ENCODE data around the gene RASGRP2.

RASGRP2 gene

GRCh38 chr11:64722141-64723065, 21.5 kb downstream of the RASGRP2 start:
- DNase-seq (ENCODE audit: extremely low read depth, low read depth): no peak
- H3K4me3 ChIP-seq (replicated peaks; ENCODE audit: low read depth, low read length): no peak overlapping the region
- no peak for TF ChIP-seq CTCF (IDR thresholded peaks at IDR 0.05; ENCODE audit: low read depth, low read length, missing control alignments)

GRCh38 chr11:64721359-64721699, 22.6 kb downstream of the RASGRP2 start:
- H3K4me3 ChIP-seq (replicated peaks; ENCODE audit: low read depth, low read length): no peak overlapping the region
- no peak for TF ChIP-seq CTCF (IDR thresholded peaks at IDR 0.05; ENCODE audit: low read depth, low read length, missing control alignments)
- DNase-seq (ENCODE audit: extremely low read depth, low read depth): no peak

DNA sequence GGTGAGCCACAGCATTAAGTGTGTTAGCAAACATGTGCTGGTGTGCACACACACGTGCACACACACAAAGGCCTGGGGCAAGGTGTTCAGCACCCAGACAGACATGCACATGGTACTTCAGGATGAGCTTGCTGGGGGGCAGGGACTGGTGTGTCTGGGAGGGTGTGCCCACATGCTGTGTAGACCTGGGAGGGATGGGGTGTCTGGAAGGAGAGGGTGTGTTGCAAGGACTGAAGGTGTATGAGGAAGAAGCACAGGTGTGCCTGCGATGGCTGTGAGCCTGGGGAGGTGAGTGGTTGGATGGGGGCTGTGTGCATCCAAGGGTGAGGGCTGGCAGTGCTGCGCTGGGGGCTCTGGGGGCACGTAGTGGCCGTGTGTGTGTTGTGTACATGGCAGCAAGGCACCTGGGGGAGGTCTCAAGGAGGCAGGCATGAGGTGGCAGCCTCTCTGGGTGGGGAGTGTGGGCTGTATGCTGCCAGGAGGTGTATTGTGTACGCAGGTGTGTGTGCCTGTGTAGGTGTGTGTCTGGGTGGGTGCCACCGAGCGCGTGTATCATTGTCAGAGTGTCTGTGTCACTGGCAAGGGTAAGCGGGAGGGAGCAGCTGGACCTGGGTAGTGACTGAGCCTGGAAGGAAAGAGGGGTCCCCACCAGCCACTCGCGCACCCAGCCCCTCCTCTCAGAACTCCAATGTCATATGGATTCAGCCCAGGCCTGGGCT, 23.1 kb downstream of the RASGRP2 start:
- TF ChIP-seq CTCF (IDR thresholded peaks at IDR 0.05; ENCODE audit: low read depth, low read length, missing control alignments): no peak
- no peak for DNase-seq (ENCODE audit: extremely low read depth, low read depth)
- no peak overlapping the region for H3K4me3 ChIP-seq (replicated peaks; ENCODE audit: low read depth, low read length)

DNA sequence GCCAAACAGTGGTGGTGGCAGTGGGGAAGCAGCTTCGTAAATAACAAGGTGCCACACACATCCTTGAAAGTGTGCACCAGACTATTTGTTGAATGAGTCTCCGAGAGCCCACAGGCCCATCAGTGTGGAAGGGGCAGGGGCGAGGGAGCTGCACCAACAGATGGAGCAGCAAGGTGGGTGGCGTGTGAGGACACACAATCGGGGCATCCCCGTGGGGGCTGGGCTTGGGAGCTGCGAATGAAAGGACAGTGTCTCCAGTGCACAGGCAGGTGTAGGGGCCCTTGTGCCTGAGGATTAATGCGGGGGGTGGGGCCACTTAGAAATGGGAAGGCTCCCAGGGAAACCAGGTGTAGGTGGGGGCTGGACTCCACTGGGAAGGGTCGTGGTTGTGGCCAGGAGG, 23.8 kb downstream of the RASGRP2 start:
- no peak for DNase-seq (ENCODE audit: extremely low read depth, low read depth)
- no peak for TF ChIP-seq CTCF (IDR thresholded peaks at IDR 0.05; ENCODE audit: low read depth, low read length, missing control alignments)

GRCh38 chr11:64719406-64719805, 24.5 kb downstream of the RASGRP2 start:
- no peak overlapping the region for H3K4me3 ChIP-seq (replicated peaks; ENCODE audit: low read depth, low read length)
- no peak for TF ChIP-seq CTCF (IDR thresholded peaks at IDR 0.05; ENCODE audit: low read depth, low read length, missing control alignments)
- no peak for DNase-seq (ENCODE audit: extremely low read depth, low read depth)

More for the DNA sequence above, 23.8 kb downstream of the RASGRP2 start:
- H3K4me3 ChIP-seq (replicated peaks; ENCODE audit: low read depth, low read length): no peak overlapping the region

- DNase-seq (ENCODE audit: extremely low read depth, low read depth): no peak
- no peak for TF ChIP-seq CTCF (IDR thresholded peaks at IDR 0.05; ENCODE audit: low read depth, low read length, missing control alignments)
- H3K4me3 ChIP-seq (replicated peaks; ENCODE audit: low read depth, low read length): no peak overlapping the region
Measured at GRCh38 chr11:64718780-64719124, 25.2 kb downstream of the RASGRP2 start.
